ENCODE results near the gene CUL1. TPM values are rescaled to one million over a fixed set of nuclear protein-coding genes. Genes with fewer than 3 reads are reported as not detected.

CUL1 gene
- total RNA-seq, 1 donor, result 39.8 TPM

GRCh38 chr7:148698007-148698396 is 701 bp upstream of the CUL1 start:
- Histone ChIP-seq H3K4me1 (ENCODE audit: insufficient read depth, low read length) (peaks cover 28% of the 10 kb centered on the region), H2AFZ (ENCODE audit: low read length) (peak overlapping the region; percentile 83), H3K4me3 (ENCODE audit: insufficient read depth, low read length) (peak overlapping the region; percentile 74), H4K20me1 (ENCODE audit: insufficient read depth, low read length) (peaks cover 33% of the 10 kb centered on the region), H3K79me2 (ENCODE audit: insufficient read depth, low read length) (peaks cover 33% of the 10 kb centered on the region), H3K27ac (ENCODE audit: low read depth, low read length) (peak overlapping the region; percentile 56), H3K4me2 (ENCODE audit: insufficient read depth, low read length) (peak overlapping the region; percentile 93), H3K36me3 (ENCODE audit: insufficient read depth, low read length) (no peaks in the 10 kb centered on the region), H3K9me3 (ENCODE audit: low read depth, low read length) (no peaks in the 10 kb centered on the region), H3K27me3 (ENCODE audit: insufficient read depth, low read length) (no peaks in the 10 kb centered on the region)
- no peak for TF ChIP-seq CTCF (IDR thresholded peaks at IDR 0.05; ENCODE audit: extremely low read depth, low read depth, low read length)
- DNase-seq (ENCODE audit: insufficient read length, low spot score, missing footprints), result no peak

GRCh38 chr7:148699024-148699781 is 500 bp downstream of the CUL1 start:
- Histone ChIP-seq H3K27me3 (ENCODE audit: insufficient read depth, low read length) (no peaks in the 10 kb centered on the region), H4K20me1 (ENCODE audit: insufficient read depth, low read length) (peaks cover 43% of the 10 kb centered on the region), H3K4me3 (ENCODE audit: insufficient read depth, low read length) (peak overlapping the region; percentile 74), H2AFZ (ENCODE audit: low read length) (peak overlapping the region; percentile 63), H3K4me1 (ENCODE audit: insufficient read depth, low read length) (peaks cover 28% of the 10 kb centered on the region), H3K9me3 (ENCODE audit: low read depth, low read length) (no peaks in the 10 kb centered on the region), H3K4me2 (ENCODE audit: insufficient read depth, low read length) (peak overlapping the region; percentile 84), H3K79me2 (ENCODE audit: insufficient read depth, low read length) (peaks cover 45% of the 10 kb centered on the region), H3K36me3 (ENCODE audit: insufficient read depth, low read length) (no peaks in the 10 kb centered on the region), H3K27ac (ENCODE audit: low read depth, low read length) (peak overlapping the region; percentile 70)
- DNase-seq (ENCODE audit: insufficient read length, low spot score, missing footprints), result peak; percentile 92
- TF ChIP-seq CTCF (IDR thresholded peaks at IDR 0.05; ENCODE audit: extremely low read depth, low read depth, low read length), result no peak

GRCh38 chr7:148699782-148700629 is 1.3 kb downstream of the CUL1 start:
- Histone ChIP-seq H4K20me1 (ENCODE audit: insufficient read depth, low read length) (peaks cover 50% of the 10 kb centered on the region), H3K36me3 (ENCODE audit: insufficient read depth, low read length) (no peaks in the 10 kb centered on the region), H3K27ac (ENCODE audit: low read depth, low read length) (peak overlapping the region; percentile 70), H3K4me1 (ENCODE audit: insufficient read depth, low read length) (peaks cover 28% of the 10 kb centered on the region), H3K4me2 (ENCODE audit: insufficient read depth, low read length) (peak overlapping the region; percentile 84), H3K79me2 (ENCODE audit: insufficient read depth, low read length) (peaks cover 53% of the 10 kb centered on the region), H3K27me3 (ENCODE audit: insufficient read depth, low read length) (no peaks in the 10 kb centered on the region), H2AFZ (ENCODE audit: low read length) (no peak overlapping the region), H3K9me3 (ENCODE audit: low read depth, low read length) (no peaks in the 10 kb centered on the region), H3K4me3 (ENCODE audit: insufficient read depth, low read length) (peak overlapping the region; percentile 74)
- peak; percentile 84 for DNase-seq (ENCODE audit: insufficient read length, low spot score, missing footprints)
- no peak for TF ChIP-seq CTCF (IDR thresholded peaks at IDR 0.05; ENCODE audit: extremely low read depth, low read depth, low read length)

GRCh38 chr7:148700661-148701064 is 2.0 kb downstream of the CUL1 start:
- DNase-seq (ENCODE audit: insufficient read length, low spot score, missing footprints), result no peak

More at GRCh38 chr7:148700661-148701064, 2.0 kb downstream of the CUL1 start:
- no peak for TF ChIP-seq CTCF (IDR thresholded peaks at IDR 0.05; ENCODE audit: extremely low read depth, low read depth, low read length)
- peaks cover 60% of the 10 kb centered on the region for H3K79me2 ChIP-seq (ENCODE audit: insufficient read depth, low read length)
- H3K36me3 ChIP-seq (ENCODE audit: insufficient read depth, low read length), result no peaks in the 10 kb centered on the region
- peaks cover 56% of the 10 kb centered on the region for H4K20me1 ChIP-seq (ENCODE audit: insufficient read depth, low read length)
- H3K27me3 ChIP-seq (ENCODE audit: insufficient read depth, low read length), result no peaks in the 10 kb centered on the region
- H3K4me3 ChIP-seq (ENCODE audit: insufficient read depth, low read length), result peak overlapping the region; percentile 74
- H3K9me3 ChIP-seq (ENCODE audit: low read depth, low read length), result no peaks in the 10 kb centered on the region
- H3K4me1 ChIP-seq (ENCODE audit: insufficient read depth, low read length), result peaks cover 28% of the 10 kb centered on the region
- H2AFZ ChIP-seq (ENCODE audit: low read length), result no peak overlapping the region
- peak overlapping the region; percentile 70 for H3K27ac ChIP-seq (ENCODE audit: low read depth, low read length)
- H3K4me2 ChIP-seq (ENCODE audit: insufficient read depth, low read length), result peak overlapping the region; percentile 84

Measured in osteoblast (primary cell).